A673 (cell line): Measurements from ENCODE around the gene MBNL2.

Experiments used
- CTCF ChIP-seq: fragments of 300-800, 200-600 bp; sonication (generic); conservative IDR thresholded peaks from 2 replicates; pipeline ENCODE4 v1.5.1; 2017; ENCODE audit warnings: low read depth, mild to moderate bottlenecking, antibody characterized with exemption, low read length, moderate library complexity, mixed read lengths
- EZH2 ChIP-seq: fragments of 200-600 bp; sonication (generic); IDR thresholded peaks from 2 replicates; pipeline ENCODE4 v1.6.1; 2017; ENCODE audit warnings: borderline replicate concordance, low read depth, mild to moderate bottlenecking, mixed read lengths, antibody characterized with exemption, low read length; ENCODE audit not compliant: poor library complexity, severe bottlenecking

GRCh38 chr13:97250560-97250959 is 28.4 kb downstream of the MBNL2 start:
- no peak for TF ChIP-seq CTCF
- no peak for TF ChIP-seq EZH2
